IMR-90 (cell line): ENCODE results near the gene GSS. TPM values are rescaled to one million over a fixed set of nuclear protein-coding genes. Genes with fewer than 3 reads are reported as not detected.

ENCODE experiments used
- ATAC-seq: fragments of 200-7000 bp; cut with Tn5 transposase; 2 replicates; pipeline ENCODE4 v1.9.1; 2020; ENCODE audit warnings: low read depth, mild to moderate bottlenecking, moderate library complexity
- BruUV-seq: library from RNA; stranded (reverse); fragments of 400-500 nt; replicated peaks from 2 replicates; lab custom pipeline; 2021; lab: Mats Ljungman, UMichigan
- CTCF ChIA-PET: fragments of 300-600 bp; formaldehyde crosslinking; extraction: SDS; loops from one replicate; lab custom pipeline; 2021; ENCODE audit warnings: antibody characterized with exemption; lab: Yijun Ruan, JAX
- POLR2A ChIA-PET: fragments of 300-600 bp; sonication (Branson Sonifier 250); formaldehyde crosslinking; loops from one replicate; lab custom pipeline; 2022; ENCODE audit warnings: antibody characterized with exemption; ENCODE audit not compliant: unreplicated experiment; lab: Charles Lee
- DNase-seq: peaks from one replicate; pipeline ENCODE4 v3.0.0; 2013
- H2AFZ ChIP-seq: replicated peaks from 2 replicates; pipeline ENCODE3; 2013; ENCODE audit warnings: low read length, mild to moderate bottlenecking; ENCODE audit not compliant: poor library complexity
- H2AK5ac ChIP-seq: 2 replicates; pipeline ENCODE4 v1.6.1; 2013; ENCODE audit warnings: low read depth, low read length, inconsistent platforms
- H2AK9ac ChIP-seq: replicated peaks from 2 replicates; pipeline ENCODE3; 2013; ENCODE audit warnings: mild to moderate bottlenecking, low read depth, low read length, moderate library complexity; ENCODE audit not compliant: poor library complexity
- H2BK120ac ChIP-seq: 2 replicates; pipeline ENCODE4 v1.6.1; 2013; ENCODE audit warnings: low read depth, low read length, inconsistent platforms
- H2BK15ac ChIP-seq: 3 replicates; pipeline ENCODE4 v1.6.1; 2013; ENCODE audit warnings: low read depth, low read length, inconsistent platforms
- H2BK20ac ChIP-seq: 2 replicates; pipeline ENCODE4 v1.6.1; 2013; ENCODE audit warnings: low read depth, mild to moderate bottlenecking, inconsistent platforms, low read length, moderate library complexity
- H2BK5ac ChIP-seq: 2 replicates; pipeline ENCODE4 v1.6.1; 2013; ENCODE audit warnings: mild to moderate bottlenecking, low read depth, low read length, inconsistent platforms; ENCODE audit not compliant: poor library complexity, severe bottlenecking
- H3K14ac ChIP-seq: replicated peaks from 2 replicates; pipeline ENCODE4 v1.6.1; 2013; ENCODE audit warnings: low read depth, low read length, inconsistent platforms
- H3K18ac ChIP-seq: 2 replicates; pipeline ENCODE4 v1.6.1; 2013; ENCODE audit warnings: low read depth, low read length, control low read depth
- H3K23ac ChIP-seq: 2 replicates; pipeline ENCODE4 v1.6.1; 2013; ENCODE audit warnings: low read depth, low read length, inconsistent platforms
- H3K27ac ChIP-seq: 2 replicates; pipeline ENCODE4 v1.5.1; 2013; ENCODE audit warnings: mild to moderate bottlenecking, control low read depth, low read length; ENCODE audit not compliant: insufficient read depth
- H3K27me3 ChIP-seq: 2 replicates; pipeline ENCODE4 v1.6.1; 2013; ENCODE audit warnings: low read length; ENCODE audit not compliant: control insufficient read depth, insufficient read depth
- H3K36me3 ChIP-seq: 2 replicates; pipeline ENCODE4 v1.6.1; 2013; ENCODE audit warnings: low read length, mixed read lengths; ENCODE audit not compliant: control insufficient read depth, insufficient read depth
- H3K4ac ChIP-seq: 2 replicates; pipeline ENCODE4 v1.6.1; 2013; ENCODE audit warnings: low read depth, low read length, inconsistent platforms
- H3K4me1 ChIP-seq: 2 replicates; pipeline ENCODE4 v1.6.1; 2013; ENCODE audit warnings: low read length, mixed read lengths; ENCODE audit not compliant: control insufficient read depth, insufficient read depth
- H3K4me2 ChIP-seq: 2 replicates; pipeline ENCODE4 v1.6.1; 2013; ENCODE audit warnings: low read depth, mild to moderate bottlenecking, control low read depth, low read length, moderate library complexity
- H3K4me3 ChIP-seq: 2 replicates; pipeline ENCODE4 v1.5.1; 2013; ENCODE audit warnings: low read depth, mild to moderate bottlenecking, control low read depth, low read length, moderate library complexity; ENCODE audit not compliant: insufficient read depth
- H3K56ac ChIP-seq: 2 replicates; pipeline ENCODE4 v1.6.1; 2013; ENCODE audit warnings: low read length, inconsistent platforms; ENCODE audit not compliant: insufficient read depth; ENCODE audit errors: extremely low read depth
- H3K79me1 ChIP-seq, 2 experiments: 2 replicates each; pipeline ENCODE4 v1.6.1; 2013; ENCODE audit warnings: low read length in 2 of 2, inconsistent platforms in 1 of 2, low read depth in 1 of 2
- H3K9ac ChIP-seq: 2 replicates; pipeline ENCODE4 v1.6.1; 2013; ENCODE audit warnings: low read depth, low read length, control low read depth
- H3K9me1 ChIP-seq: 2 replicates; pipeline ENCODE4 v1.6.1; 2013; ENCODE audit warnings: low read length, inconsistent platforms; ENCODE audit not compliant: insufficient read depth
- H3K9me3 ChIP-seq: 2 replicates; pipeline ENCODE4 v1.6.1; 2013; ENCODE audit warnings: low read length; ENCODE audit not compliant: control insufficient read depth, insufficient read depth
- H4K20me1 ChIP-seq: 2 replicates; pipeline ENCODE4 v1.6.1; 2013; ENCODE audit warnings: low read length, inconsistent platforms; ENCODE audit not compliant: insufficient read depth
- H4K5ac ChIP-seq: 2 replicates; pipeline ENCODE4 v1.6.1; 2013; ENCODE audit warnings: mild to moderate bottlenecking, low read depth, low read length, control low read depth
- H4K8ac ChIP-seq, 2 experiments: 2 replicates each; pipeline ENCODE4 v1.6.1; 2013; ENCODE audit warnings: low read depth in 2 of 2, low read length in 2 of 2, control low read depth in 1 of 2, inconsistent platforms in 1 of 2
- H4K91ac ChIP-seq: 2 replicates; pipeline ENCODE4 v1.6.1; 2013; ENCODE audit warnings: low read depth, low read length, inconsistent platforms; ENCODE audit not compliant: insufficient read depth
- MAFK ChIP-seq: IDR thresholded peaks from 2 replicates; pipeline ENCODE4 v1.6.1; 2012; ENCODE audit warnings: low read depth, low read length, improper control_type of control experiment
- MAZ ChIP-seq: IDR thresholded peaks from 2 replicates; pipeline ENCODE4 v1.6.1; 2012; ENCODE audit warnings: low read depth, mild to moderate bottlenecking, low read length, improper control_type of control experiment, moderate library complexity, borderline replicate concordance
- POLR2A ChIP-seq: IDR thresholded peaks from 2 replicates; pipeline ENCODE4 v1.6.1; 2012; ENCODE audit warnings: mild to moderate bottlenecking, low read depth, low read length
- RAD21 ChIP-seq: IDR thresholded peaks from 2 replicates; pipeline ENCODE4 v1.6.1; 2012; ENCODE audit warnings: low read length, improper control_type of control experiment
- RFX5 ChIP-seq: IDR thresholded peaks from 2 replicates; pipeline ENCODE4 v1.8.0; 2012; ENCODE audit warnings: low read depth, mild to moderate bottlenecking, low read length, moderate library complexity
- WGBS, 2 experiments: methylation state at CpG; one replicate each; pipeline versions ENCODE4 v1.1.5 to v1.1.7; 2013; ENCODE audit warnings: missing lambda C conversion rate in 2 of 2; ENCODE audit not compliant: insufficient read length in 1 of 2; ENCODE audit errors: extremely low coverage in 2 of 2; 5-methylcytosine and 5-hydroxymethylcytosine counted together
- dilution Hi-C: fragments of 300-500 bp; cut with HindIII; formaldehyde crosslinking; loops from one replicate; pipeline ENCODE4 v1.14.3; 2018; ENCODE audit warnings: low sequenced_read_pairs; ENCODE audit not compliant: unreplicated experiment
- in situ Hi-C: fragments of 300-500 bp; cut with MboI; formaldehyde crosslinking; loops from 3 replicates; pipeline ENCODE4 v1.14.3; 2019; ENCODE audit warnings: low sequenced_read_pairs, inconsistent platforms, mixed read lengths
- intact Hi-C: fragments of 100-400 bp; cut with micrococcal nuclease; formaldehyde crosslinking; loops from 2 replicates; pipeline ENCODE4 v1.10.0; 2022
- polyA plus RNA-seq, 3 experiments: library from polyadenylated mRNA; depleted of rRNA; stranded (reverse); fragments of >200 nt; gene quantifications; 2 replicates each; pipeline ENCODE4 v1.2.3, GENCODE V29; 2012; ENCODE audit warnings: low replicate concordance in 1 of 3
- total RNA-seq: library from RNA; depleted of rRNA; stranded (reverse); fragments of >200 nt; gene quantifications from 2 replicates; pipeline ENCODE4 v1.2.3, GENCODE V29; 2012
- TF ChIP-seq, protein P1 (sequence below): conservative IDR thresholded peaks from 2 replicates; pipeline ENCODE4 v1.5.1; 2012; ENCODE audit warnings: mild to moderate bottlenecking, low read depth, low read length, improper control_type of control experiment
- TF ChIP-seq, protein P2 (sequence below): fragments of 150-350 bp; IDR thresholded peaks from 2 replicates; pipeline ENCODE4 v1.6.1; 2016; ENCODE audit warnings: low read depth, mild to moderate bottlenecking, low read length, moderate library complexity, borderline replicate concordance

The GSS gene
- total and polyA plus RNA-seq, 2 of the 4 experiments (the other 2 are of a cell fraction) = 73.7 to 90.0 TPM

DNA sequence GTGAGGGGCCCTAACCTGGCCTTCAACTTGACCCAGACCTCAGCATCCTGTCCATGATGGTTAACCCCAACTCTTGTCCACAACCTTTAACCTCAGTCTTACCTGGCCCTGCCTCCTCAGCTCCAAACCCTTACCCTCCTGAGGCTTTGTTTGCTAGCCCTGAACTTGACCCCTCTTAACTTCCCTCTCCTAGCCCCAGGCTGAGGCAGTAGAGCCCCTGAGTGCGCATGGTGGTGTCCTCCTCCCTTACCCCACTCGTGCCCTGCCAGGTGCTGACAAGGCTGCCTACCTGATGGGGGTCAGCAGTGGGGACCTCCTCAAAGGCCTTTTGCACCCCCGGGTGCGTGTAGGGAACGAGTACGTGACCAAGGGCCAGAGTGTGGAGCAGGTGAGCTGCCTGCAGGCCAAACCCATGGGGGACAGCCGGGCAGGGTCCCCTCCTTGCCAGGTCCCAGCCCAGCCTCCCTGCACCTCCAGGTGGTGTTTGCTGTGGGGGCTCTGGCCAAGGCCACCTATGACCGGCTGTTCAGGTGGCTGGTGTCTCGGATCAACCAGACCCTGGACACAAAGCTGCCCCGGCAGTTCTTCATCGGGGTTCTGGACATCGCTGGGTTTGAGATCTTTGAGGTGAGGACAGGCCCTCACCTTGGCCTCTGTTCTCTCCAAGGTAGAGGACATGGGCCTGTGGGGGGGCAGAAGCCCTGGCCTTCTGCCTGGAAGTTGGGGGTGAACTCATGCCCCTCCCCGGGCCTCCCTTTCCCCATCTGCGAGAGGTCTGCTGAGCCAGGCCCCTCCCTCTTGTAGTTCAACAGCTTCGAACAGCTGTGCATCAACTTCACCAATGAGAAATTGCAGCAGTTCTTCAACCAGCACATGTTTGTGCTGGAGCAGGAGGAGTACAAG, 31.9 kb upstream of the GSS start (continued):
- TF ChIP-seq MAFK (no peak), RAD21 (no peak)

DNA sequence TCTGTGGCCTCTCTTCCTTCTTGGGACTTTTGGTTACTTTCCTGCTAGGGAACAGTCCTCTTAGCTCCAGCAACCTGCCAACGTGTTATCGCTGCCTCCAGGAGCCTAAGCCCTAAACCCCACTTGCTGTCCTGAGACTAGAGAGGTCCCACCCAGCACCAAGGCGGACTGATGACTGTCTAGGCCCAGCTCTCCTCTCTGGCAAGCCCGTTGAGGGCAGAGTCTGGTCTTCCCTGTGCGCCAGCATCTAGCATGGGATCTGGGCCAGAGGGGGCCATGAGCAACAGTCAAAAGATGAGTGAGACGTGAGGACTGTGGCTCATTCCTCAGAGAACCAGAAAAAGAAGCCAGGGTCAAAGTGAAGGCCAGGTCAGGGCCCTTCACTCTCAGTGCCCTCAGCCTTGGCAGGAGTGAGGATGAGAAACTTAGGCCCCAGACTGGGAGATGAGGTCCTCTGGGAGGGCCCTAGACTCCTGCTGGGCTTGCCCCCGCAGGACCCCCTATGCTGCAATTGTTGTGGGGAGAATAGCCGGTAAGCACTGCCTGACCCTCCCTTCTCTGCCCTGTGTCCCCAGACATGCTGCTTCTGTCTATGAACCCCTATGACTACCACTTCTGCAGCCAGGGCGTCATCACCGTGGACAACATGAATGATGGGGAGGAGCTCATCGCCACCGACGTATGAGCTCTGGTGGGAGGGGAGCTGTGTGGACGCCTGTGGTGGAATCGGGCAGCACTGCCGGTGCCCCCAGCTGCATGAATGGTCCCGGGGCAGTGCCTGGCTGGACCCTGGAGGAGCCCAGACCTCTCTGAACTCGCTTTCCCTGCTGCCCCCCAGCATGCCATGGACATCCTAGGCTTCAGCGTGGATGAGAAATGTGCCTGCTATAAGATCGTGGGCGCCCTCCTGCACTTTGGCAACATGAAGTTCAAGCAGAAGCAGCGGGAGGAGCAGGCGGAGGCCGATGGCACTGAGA, 31.0 kb upstream of the GSS start:
- CTCF ChIA-PET = interaction anchor here (0.6 kb wide), 1 partner anchor 409 kb away, joined by 3 read pairs; no protein-coding TSS in a partner anchor
- no peak for ATAC-seq

More for the DNA sequence above, 31.0 kb upstream of the GSS start:
- Histone ChIP-seq H2BK5ac (no peak overlapping the region), H4K8ac (no peak overlapping the region), H3K4me1 (no peaks in the 10 kb centered on the region), H3K9me1 (peaks cover 12% of the 10 kb centered on the region), H2AK5ac (peak overlapping the region; percentile 24; the same call in 1 of the 2 replicates), H3K36me3 (0 out of 2 replicates have a peak, but pooled peaks cover 1% of the 10 kb centered on the region), H4K20me1 (peaks cover 4% of the 10 kb centered on the region), H3K18ac (no peak overlapping the region), H3K27ac (no peak overlapping the region), H3K14ac (no peak overlapping the region), H3K56ac (no peak overlapping the region), H2AK9ac (peak overlapping the region; percentile 65), H3K4me2 (no peak overlapping the region), H3K9me3 (no peaks in the 10 kb centered on the region), H4K5ac (no peak overlapping the region), H3K4ac (no peak overlapping the region), H4K91ac (no peak overlapping the region), H3K27me3 (peaks cover 31% of the 10 kb centered on the region), H2BK120ac (no peak overlapping the region), H3K4me3 (no peak overlapping the region), H3K9ac (no peak overlapping the region), H2AFZ (peak overlapping the region; percentile 51), H3K79me1 (no peaks in the 10 kb centered on the region; a peak in 1 of 4 replicates), H3K23ac (no peak overlapping the region), H2BK15ac (no peak overlapping the region), H2BK20ac (no peak overlapping the region)
- DNase-seq = no peak
- dilution Hi-C loops = no loop called here
- POLR2A ChIA-PET = no interaction called here
- no TSS peak for BruUV-seq
- in situ Hi-C loops = no loop called here
- intact Hi-C loops = no loop called here
- 84% methylated on average over 17 of the region's 24 CpGs; no CpG with 5 or more reads in 1 of the 2 experiments for WGBS, 2 experiments
- TF ChIP-seq, protein P1, sequence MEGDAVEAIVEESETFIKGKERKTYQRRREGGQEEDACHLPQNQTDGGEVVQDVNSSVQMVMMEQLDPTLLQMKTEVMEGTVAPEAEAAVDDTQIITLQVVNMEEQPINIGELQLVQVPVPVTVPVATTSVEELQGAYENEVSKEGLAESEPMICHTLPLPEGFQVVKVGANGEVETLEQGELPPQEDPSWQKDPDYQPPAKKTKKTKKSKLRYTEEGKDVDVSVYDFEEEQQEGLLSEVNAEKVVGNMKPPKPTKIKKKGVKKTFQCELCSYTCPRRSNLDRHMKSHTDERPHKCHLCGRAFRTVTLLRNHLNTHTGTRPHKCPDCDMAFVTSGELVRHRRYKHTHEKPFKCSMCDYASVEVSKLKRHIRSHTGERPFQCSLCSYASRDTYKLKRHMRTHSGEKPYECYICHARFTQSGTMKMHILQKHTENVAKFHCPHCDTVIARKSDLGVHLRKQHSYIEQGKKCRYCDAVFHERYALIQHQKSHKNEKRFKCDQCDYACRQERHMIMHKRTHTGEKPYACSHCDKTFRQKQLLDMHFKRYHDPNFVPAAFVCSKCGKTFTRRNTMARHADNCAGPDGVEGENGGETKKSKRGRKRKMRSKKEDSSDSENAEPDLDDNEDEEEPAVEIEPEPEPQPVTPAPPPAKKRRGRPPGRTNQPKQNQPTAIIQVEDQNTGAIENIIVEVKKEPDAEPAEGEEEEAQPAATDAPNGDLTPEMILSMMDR = no peak
- TF ChIP-seq POLR2A (no peak), RFX5 (no peak), MAZ (no peak)
- TF ChIP-seq, protein P2, sequence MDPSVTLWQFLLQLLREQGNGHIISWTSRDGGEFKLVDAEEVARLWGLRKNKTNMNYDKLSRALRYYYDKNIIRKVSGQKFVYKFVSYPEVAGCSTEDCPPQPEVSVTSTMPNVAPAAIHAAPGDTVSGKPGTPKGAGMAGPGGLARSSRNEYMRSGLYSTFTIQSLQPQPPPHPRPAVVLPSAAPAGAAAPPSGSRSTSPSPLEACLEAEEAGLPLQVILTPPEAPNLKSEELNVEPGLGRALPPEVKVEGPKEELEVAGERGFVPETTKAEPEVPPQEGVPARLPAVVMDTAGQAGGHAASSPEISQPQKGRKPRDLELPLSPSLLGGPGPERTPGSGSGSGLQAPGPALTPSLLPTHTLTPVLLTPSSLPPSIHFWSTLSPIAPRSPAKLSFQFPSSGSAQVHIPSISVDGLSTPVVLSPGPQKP = no peak
